ENCODE data around the gene COL20A1. TPM values are rescaled to one million over a fixed set of nuclear protein-coding genes. Genes with fewer than 3 reads are reported as not detected.

COL20A1 gene
- total RNA-seq, 1 donor from 2014 or later: not detected

- intact Hi-C loops (cut with micrococcal nuclease): loop anchor here (5.0 kb wide), 1 partner anchor 75 kb away; no protein-coding TSS in a partner anchor
- peaks cover 68% of the 10 kb centered on the region for H3K27me3 ChIP-seq (ENCODE audit: low read depth)
- no peaks in the 10 kb centered on the region for H3K36me3 ChIP-seq
- no peaks in the 10 kb centered on the region for H3K4me1 ChIP-seq
- no peak for DNase-seq
- H3K9me3 ChIP-seq (replicated peaks): peaks cover 18% of the 10 kb centered on the region
- no peak overlapping the region for H3K4me3 ChIP-seq
- no peak overlapping the region for H3K27ac ChIP-seq (replicated peaks)
- TF ChIP-seq, protein P1, sequence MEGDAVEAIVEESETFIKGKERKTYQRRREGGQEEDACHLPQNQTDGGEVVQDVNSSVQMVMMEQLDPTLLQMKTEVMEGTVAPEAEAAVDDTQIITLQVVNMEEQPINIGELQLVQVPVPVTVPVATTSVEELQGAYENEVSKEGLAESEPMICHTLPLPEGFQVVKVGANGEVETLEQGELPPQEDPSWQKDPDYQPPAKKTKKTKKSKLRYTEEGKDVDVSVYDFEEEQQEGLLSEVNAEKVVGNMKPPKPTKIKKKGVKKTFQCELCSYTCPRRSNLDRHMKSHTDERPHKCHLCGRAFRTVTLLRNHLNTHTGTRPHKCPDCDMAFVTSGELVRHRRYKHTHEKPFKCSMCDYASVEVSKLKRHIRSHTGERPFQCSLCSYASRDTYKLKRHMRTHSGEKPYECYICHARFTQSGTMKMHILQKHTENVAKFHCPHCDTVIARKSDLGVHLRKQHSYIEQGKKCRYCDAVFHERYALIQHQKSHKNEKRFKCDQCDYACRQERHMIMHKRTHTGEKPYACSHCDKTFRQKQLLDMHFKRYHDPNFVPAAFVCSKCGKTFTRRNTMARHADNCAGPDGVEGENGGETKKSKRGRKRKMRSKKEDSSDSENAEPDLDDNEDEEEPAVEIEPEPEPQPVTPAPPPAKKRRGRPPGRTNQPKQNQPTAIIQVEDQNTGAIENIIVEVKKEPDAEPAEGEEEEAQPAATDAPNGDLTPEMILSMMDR (IDR thresholded peaks at IDR 0.05; ENCODE audit: borderline replicate concordance): no peak
Measured at GRCh38 chr20:63382551-63383300, 89.7 kb downstream of the COL20A1 start.

DNA sequence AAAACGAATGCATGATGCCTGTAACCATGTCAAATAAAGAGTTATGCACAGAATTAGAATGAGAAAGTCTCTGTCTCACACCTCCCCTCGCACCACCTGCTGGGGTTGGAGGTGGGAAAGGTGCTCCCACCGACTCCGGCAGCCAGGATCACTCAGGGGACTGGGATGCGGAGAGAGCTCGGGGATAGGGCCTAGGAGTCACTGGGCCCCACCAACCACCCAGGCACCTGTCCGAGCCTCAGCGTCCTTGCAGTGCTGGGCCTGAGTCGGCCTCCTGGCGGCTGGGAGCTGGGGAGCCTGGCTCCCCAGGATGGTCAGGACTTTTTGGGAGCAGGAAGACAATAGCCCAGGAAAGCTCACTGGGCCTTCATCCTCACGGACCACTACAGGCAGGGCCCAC, 90.6 kb downstream of the COL20A1 start:
- Histone ChIP-seq H3K27ac (replicated peaks) (no peak overlapping the region), H3K4me1 (no peaks in the 10 kb centered on the region), H3K9me3 (replicated peaks) (peaks cover 18% of the 10 kb centered on the region), H3K36me3 (no peaks in the 10 kb centered on the region), H3K4me3 (no peak overlapping the region), H3K27me3 (ENCODE audit: low read depth) (peaks cover 60% of the 10 kb centered on the region)
- intact Hi-C loops (cut with micrococcal nuclease): loop anchor here (5.0 kb wide), 1 partner anchor 76 kb away; no protein-coding TSS in a partner anchor
- no peak for DNase-seq
- TF ChIP-seq, protein P1 (IDR thresholded peaks at IDR 0.05; ENCODE audit: borderline replicate concordance): no peak

- intact Hi-C loops (cut with micrococcal nuclease): loop anchor here (5.0 kb wide), 1 partner anchor 77 kb away; no protein-coding TSS in a partner anchor
Measured at GRCh38 chr20:63384336-63384735, 91.3 kb downstream of the COL20A1 start.

More at GRCh38 chr20:63384336-63384735, 91.3 kb downstream of the COL20A1 start:
- Histone ChIP-seq H3K27ac (replicated peaks) (no peak overlapping the region), H3K9me3 (replicated peaks) (peaks cover 21% of the 10 kb centered on the region), H3K4me3 (no peak overlapping the region), H3K36me3 (no peaks in the 10 kb centered on the region), H3K4me1 (no peaks in the 10 kb centered on the region), H3K27me3 (ENCODE audit: low read depth) (peaks cover 52% of the 10 kb centered on the region)
- TF ChIP-seq, protein P1 (IDR thresholded peaks at IDR 0.05; ENCODE audit: borderline replicate concordance): no peak
- no peak for DNase-seq

Small RNA genes lying within 50 kb of the gene (microRNA-seq; reads per million reads assigned to microRNA genes)
- gene MIR4326: not detected

Other genes with a start within 250 kb of the COL20A1 start
- 22.2 TPM for gene YTHDF1, start 77.1 kb upstream of the COL20A1 start, total RNA-seq
- 0.27 TPM for gene BIRC7, start 57.3 kb upstream of the COL20A1 start, total RNA-seq
- not detected for gene NKAIN4, start 38.7 kb upstream of the COL20A1 start, total RNA-seq
- 33.4 TPM for gene ARFGAP1, start 20.4 kb upstream of the COL20A1 start, total RNA-seq
- 0.38 TPM for gene CHRNA4, start 68.2 kb downstream of the COL20A1 start, total RNA-seq
- 2.3 TPM for gene KCNQ2, start 179.5 kb downstream of the COL20A1 start, total RNA-seq
- 1,286 TPM for gene EEF1A2, start 205.9 kb downstream of the COL20A1 start, total RNA-seq
- 371 TPM for gene PPDPF, start 227.6 kb downstream of the COL20A1 start, total RNA-seq
- not detected for gene PTK6, start 244.2 kb downstream of the COL20A1 start, total RNA-seq